ENCODE results near the gene C3orf20. TPM values are rescaled to one million over a fixed set of nuclear protein-coding genes. Genes with fewer than 3 reads are reported as not detected.

Gene C3orf20
- total RNA-seq, 2 experiments from 2014 or later = 0.20 to 0.23 TPM

DNA sequence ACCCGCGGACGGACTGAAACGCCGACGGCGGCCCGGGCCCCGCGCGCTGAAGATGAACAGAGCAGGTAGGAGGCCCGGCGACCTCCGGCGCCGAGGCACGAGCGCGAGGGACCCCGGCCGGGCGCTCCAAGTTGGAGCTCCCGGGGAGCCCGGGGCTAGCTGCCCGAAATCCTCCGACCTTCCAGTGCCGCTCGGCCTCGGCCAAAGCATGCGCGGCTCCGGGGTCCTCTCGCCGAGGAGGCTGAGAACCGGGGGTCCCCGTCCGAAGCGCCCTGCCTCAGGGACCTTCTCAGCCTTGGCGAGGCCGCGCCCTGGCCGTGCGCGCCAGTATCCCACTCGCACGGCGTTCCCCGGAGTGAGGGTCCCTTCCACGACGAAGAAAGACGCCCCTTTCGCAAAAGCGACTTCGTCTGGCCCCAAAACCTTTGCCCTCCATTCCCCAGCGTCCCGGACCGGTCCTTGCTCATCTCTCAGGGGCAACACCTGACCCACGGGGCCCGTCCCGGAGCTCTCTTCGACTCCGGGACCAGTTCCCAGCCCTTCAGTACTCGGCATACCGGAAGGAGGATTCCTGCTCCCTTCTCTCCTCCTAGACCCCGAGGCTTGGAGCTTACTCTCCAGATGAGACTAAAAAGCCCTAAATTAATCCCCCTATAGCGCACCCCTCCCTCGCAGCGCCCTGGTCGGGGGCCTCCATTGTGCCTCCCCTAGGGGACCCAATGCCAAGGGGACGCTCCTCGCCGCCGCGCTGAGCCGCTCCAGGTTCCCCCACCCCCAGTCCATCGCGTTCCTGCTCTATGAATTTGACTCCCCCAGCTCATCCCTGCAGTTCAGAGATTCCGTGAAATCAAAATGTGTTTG, 136.1 kb downstream of the C3orf20 start:
- Mint-ChIP-seq H3K27ac (no peak overlapping the region), H3K27me3 (peaks cover 51% of the 10 kb centered on the region)
- intact Hi-C loops (cut with micrococcal nuclease) = no loop called here

DNA sequence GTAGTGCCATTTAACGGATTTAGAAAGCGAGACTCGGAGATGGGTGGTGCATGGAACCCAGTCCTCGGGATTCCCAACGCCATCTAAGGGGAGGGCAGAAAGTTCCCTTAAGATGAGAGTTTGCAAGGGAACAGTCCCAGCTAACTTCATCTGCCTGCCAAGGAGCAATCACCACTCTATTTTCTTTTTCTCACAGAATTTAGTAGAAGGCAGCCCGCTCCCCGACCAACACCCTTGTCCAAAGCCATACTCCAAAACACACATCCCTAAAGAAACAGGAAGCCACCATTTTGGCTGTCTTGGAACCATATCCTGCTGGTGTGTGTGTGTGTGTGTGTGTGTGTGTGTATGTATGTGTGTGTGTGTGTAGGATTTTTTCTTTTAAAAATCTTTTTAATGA, 136.7 kb downstream of the C3orf20 start:
- Mint-ChIP-seq H3K9me3 (no peaks in the 10 kb centered on the region), H3K4me1 (ENCODE audit: low read depth) (peaks cover 5% of the 10 kb centered on the region)

More for the DNA sequence above, 136.1 kb downstream of the C3orf20 start:
- peaks cover 5% of the 10 kb centered on the region for H3K4me1 Mint-ChIP-seq (ENCODE audit: low read depth)
- ChIA-PET CTCF (no interaction called here), POLR2A (no interaction called here)
- no peaks in the 10 kb centered on the region for H3K9me3 Mint-ChIP-seq
- DNase-seq (no peak), ATAC-seq (no peak)
- H3K36me3 Mint-ChIP-seq (ENCODE audit: low read depth) = no peaks in the 10 kb centered on the region
- TF ChIP-seq, protein P1, sequence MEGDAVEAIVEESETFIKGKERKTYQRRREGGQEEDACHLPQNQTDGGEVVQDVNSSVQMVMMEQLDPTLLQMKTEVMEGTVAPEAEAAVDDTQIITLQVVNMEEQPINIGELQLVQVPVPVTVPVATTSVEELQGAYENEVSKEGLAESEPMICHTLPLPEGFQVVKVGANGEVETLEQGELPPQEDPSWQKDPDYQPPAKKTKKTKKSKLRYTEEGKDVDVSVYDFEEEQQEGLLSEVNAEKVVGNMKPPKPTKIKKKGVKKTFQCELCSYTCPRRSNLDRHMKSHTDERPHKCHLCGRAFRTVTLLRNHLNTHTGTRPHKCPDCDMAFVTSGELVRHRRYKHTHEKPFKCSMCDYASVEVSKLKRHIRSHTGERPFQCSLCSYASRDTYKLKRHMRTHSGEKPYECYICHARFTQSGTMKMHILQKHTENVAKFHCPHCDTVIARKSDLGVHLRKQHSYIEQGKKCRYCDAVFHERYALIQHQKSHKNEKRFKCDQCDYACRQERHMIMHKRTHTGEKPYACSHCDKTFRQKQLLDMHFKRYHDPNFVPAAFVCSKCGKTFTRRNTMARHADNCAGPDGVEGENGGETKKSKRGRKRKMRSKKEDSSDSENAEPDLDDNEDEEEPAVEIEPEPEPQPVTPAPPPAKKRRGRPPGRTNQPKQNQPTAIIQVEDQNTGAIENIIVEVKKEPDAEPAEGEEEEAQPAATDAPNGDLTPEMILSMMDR (IDR thresholded peaks at IDR 0.05) = no peak
- H3K4me3 Mint-ChIP-seq = no peak overlapping the region

DNA sequence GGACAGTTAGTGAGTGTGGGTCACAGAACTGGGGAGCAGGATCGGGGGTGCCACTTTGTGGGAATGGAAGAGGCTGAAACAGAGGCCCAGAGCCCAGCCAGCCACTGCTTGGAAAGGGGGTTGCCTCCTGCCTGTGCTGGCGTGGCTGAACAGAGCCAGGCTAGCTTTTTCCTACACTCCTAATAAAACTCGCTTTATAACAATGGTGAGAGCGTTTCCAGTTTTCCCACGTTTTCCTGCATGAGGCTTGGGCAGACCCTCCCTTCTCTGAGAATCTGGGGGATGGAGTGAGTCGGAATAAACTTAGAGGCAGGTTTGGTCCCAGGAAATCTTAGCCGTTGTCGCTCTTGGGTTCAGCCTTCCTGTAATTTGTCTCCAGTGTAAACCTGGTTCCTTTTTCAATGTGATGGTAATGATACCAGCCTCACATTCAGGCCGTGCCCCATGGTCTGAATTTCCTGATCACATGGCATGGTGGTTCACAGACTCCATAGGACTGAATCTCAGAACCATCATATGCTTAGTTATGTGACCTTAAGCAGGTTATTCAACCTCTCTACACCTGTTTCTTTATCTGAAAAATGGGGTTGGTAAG, 137.4 kb downstream of the C3orf20 start:
- no peaks in the 10 kb centered on the region for H3K9me3 Mint-ChIP-seq

More for the DNA sequence above, 136.7 kb downstream of the C3orf20 start:
- ChIA-PET POLR2A (no interaction called here), CTCF (no interaction called here)
- H3K4me3 Mint-ChIP-seq = no peak overlapping the region
- DNase-seq = no peak
- H3K27ac Mint-ChIP-seq = no peak overlapping the region
- intact Hi-C loops (cut with micrococcal nuclease) = no loop called here
- TF ChIP-seq, protein P1 (IDR thresholded peaks at IDR 0.05) = no peak
- H3K27me3 Mint-ChIP-seq = peaks cover 52% of the 10 kb centered on the region
- no peak for ATAC-seq
- H3K36me3 Mint-ChIP-seq (ENCODE audit: low read depth) = no peaks in the 10 kb centered on the region

DNA sequence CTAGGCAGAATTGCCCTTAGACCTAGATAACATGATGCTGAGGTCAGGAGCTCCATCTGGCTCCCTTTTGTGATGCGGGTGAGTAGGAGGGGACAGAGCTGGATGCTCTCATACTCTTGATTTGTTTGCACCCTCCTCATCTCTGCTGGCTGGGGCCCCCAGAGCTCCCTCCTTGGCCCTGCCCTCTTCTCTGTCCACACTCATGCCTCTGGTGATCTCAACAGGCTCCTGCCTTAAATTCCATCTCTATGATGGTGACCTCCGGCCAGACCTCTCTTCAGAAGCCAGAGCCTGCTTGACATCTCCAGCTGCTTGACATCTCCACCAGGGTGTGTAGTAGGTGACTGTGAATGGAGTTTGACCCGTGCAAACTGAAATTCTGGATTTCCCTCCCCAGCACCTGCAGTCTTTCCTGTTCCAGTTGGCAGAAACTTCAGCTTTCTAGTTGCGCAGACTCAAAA, 139.5 kb downstream of the C3orf20 start:
- TF ChIP-seq, protein P1 (IDR thresholded peaks at IDR 0.05) = no peak
- no peak overlapping the region for H3K27ac Mint-ChIP-seq
- DNase-seq (no peak), ATAC-seq (no peak)
- peaks cover 5% of the 10 kb centered on the region for H3K4me1 Mint-ChIP-seq (ENCODE audit: low read depth)
- intact Hi-C loops (cut with micrococcal nuclease) = no loop called here
- no peaks in the 10 kb centered on the region for H3K36me3 Mint-ChIP-seq (ENCODE audit: low read depth)
- ChIA-PET CTCF (no interaction called here), POLR2A (no interaction called here)
- H3K27me3 Mint-ChIP-seq = peaks cover 42% of the 10 kb centered on the region
- no peak overlapping the region for H3K4me3 Mint-ChIP-seq
- no peaks in the 10 kb centered on the region for H3K9me3 Mint-ChIP-seq

More for the DNA sequence above, 137.4 kb downstream of the C3orf20 start:
- TF ChIP-seq, protein P1 (IDR thresholded peaks at IDR 0.05) = no peak
- Mint-ChIP-seq H3K27ac (no peak overlapping the region), H3K36me3 (ENCODE audit: low read depth) (no peaks in the 10 kb centered on the region), H3K4me3 (no peak overlapping the region), H3K27me3 (peaks cover 49% of the 10 kb centered on the region), H3K4me1 (ENCODE audit: low read depth) (peaks cover 5% of the 10 kb centered on the region)
- POLR2A ChIA-PET = no interaction called here
- DNase-seq (no peak), ATAC-seq (no peak)
- intact Hi-C loops (cut with micrococcal nuclease) = no loop called here
- CTCF ChIA-PET = no interaction called here

GRCh38 chr3:14816359-14816758, 141.4 kb downstream of the C3orf20 start:
- CTCF ChIA-PET = no interaction called here
- peaks cover 31% of the 10 kb centered on the region for H3K27me3 Mint-ChIP-seq

More at GRCh38 chr3:14816359-14816758, 141.4 kb downstream of the C3orf20 start:
- DNase-seq = no peak
- H3K4me3 Mint-ChIP-seq = no peak overlapping the region
- POLR2A ChIA-PET = interaction anchor here (0.6 to 1.2 kb wide), 2 partner anchors 19 to 41 kb away, joined by 3 to 4 read pairs; no protein-coding TSS in a partner anchor
- TF ChIP-seq, protein P1 (IDR thresholded peaks at IDR 0.05) = no peak
- no peak overlapping the region for H3K27ac Mint-ChIP-seq
- H3K4me1 Mint-ChIP-seq (ENCODE audit: low read depth) = peaks cover 1% of the 10 kb centered on the region
- intact Hi-C loops (cut with micrococcal nuclease) = no loop called here
- no peaks in the 10 kb centered on the region for H3K9me3 Mint-ChIP-seq
- ATAC-seq = no peak
- no peaks in the 10 kb centered on the region for H3K36me3 Mint-ChIP-seq (ENCODE audit: low read depth)

Measured in activated CD8-positive, alpha-beta T cell treated with anti-CD3 and anti-CD28 coated beads for 36 hours (primary cell).